Measurements from ENCODE around the gene ELL.

The ELL gene

DNA sequence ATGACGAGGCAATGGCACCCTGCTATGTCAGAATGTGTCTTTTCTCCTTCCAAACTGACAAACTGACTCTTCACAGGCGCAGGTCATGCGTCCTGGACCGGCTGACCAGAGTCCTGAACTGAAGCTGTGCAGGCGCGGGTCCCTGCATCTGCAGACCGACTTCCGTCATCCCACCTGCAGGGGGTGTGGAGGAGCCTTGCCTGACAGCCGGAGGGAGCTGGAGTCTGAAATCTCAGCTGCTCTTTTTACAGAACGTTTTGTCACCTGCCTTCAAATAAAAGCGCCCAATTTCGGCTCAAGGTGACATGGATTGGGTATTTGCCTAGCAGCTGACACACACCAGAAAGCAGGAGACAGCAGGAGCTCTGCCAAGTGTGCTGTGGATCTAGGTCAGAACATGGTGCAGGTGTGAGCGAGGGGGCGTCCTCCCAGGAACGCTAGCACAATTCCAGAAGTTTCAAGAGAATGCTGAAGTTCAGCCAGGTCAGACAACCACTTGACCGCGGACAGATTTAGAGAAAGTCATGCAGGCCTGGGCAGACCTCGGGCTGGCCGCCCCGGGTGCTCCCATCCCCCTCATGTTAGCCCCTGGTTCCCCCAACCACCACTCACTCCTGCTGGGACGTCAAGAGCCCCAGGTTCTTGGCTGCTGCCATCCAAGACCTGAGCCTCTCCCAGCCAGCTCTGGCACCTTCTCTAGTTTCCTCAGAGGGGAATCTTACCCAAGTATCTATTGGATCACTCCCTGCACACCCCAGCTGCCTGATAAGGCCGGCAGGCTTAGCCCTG is 32.8 kb downstream of the ELL start:
- no peak for DNase-seq (ENCODE audit: low read depth in 2 of 2)

DNA sequence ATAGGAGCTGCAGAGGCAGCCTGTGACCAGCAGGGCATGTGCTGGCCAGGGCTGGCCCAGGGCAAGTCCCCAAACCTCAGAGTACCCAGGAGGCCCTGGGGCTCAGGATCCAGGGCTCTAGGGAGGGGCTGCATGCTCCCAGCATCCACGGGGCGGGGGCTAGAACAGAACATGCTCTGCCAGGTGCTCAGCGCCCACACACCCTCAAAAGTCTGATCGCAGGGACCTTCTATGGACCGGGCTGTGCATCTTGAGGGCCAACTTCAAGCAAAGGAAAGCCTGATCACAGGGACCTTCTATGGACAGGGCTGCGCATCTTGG is 33.5 kb downstream of the ELL start:
- no peak for DNase-seq (ENCODE audit: low read depth in 2 of 2)

DNA sequence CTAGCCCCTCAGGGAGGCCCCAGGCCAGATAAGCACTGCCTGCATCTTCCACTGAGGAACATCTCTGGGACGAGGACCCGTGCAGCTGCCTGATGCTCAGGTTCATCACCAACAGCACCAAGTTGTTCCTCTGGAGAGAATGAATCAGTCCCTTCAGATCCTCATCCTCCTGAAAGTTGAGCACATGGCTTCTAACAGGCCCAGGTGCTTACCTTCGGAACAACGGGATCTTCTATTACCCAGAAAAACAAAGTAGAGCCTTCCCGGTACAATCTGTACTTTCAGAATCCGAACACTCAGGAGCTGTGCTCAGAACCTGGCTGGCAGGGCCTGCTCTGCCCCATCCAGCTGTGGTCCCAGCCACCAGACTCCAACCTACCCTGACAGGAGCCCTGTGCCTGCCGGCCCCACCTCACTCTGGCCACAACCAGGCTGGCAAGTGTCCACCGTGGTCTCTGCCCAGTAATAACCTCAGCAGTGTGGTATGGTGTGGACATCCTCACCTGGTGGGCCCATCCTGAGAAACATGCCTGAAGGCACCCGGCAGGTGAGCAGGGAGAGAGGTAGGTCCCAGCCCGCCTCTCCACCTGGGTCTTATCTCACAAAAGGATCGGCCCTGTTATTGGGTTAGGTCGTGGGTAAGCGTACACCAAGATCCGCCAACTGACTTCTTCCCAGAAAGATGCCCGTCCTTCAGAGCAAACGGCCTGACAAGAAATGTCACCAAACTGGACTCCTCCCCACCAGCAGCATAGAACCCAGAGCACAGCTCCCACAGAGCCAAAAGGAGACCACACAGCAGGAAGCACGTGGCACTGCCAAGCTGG is 34.1 kb downstream of the ELL start:
- no peak for DNase-seq (ENCODE audit: low read depth in 2 of 2)

DNA sequence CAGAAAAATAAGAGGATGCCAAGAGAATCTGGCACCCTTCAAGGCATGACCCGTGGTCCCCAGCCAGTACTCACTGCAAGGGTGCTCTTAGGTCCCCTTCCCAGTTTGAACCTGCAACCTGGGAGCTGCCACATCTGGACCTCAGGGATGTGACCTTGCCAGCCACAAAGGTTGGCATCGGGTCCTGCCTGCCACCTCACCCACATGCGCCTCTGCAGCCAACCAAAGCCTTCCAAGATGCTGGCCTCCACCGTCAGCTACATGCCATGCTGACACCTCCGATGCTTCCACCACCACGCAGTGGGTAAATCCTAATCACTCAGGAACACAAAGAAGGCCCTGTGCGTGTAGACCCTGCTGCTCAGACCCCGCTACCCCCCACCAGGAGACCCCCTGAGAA is 35.1 kb downstream of the ELL start:
- no peak for DNase-seq (ENCODE audit: low read depth in 2 of 2)

DNA sequence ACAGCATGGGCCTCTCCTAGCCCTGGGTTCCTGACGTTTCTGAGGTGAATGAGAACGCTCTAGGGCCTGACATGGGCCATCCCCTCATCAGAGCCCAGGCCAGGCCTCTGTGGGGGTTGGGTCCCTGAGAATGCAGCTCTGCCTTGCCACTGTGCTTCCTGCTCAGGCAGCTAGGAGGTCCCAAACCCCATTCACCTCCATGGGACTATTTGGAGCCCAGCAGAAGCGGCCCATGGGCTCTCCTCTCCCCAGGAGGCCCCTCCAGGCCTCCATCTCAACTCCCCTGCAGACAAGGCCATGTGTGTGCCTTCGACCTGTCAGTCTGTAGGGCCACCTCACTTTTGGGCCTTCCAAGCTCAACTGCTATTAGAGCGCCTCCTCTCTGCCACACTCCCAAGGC is 36.9 kb downstream of the ELL start:
- DNase-seq (ENCODE audit: low read depth in 2 of 2), result no peak

DNA sequence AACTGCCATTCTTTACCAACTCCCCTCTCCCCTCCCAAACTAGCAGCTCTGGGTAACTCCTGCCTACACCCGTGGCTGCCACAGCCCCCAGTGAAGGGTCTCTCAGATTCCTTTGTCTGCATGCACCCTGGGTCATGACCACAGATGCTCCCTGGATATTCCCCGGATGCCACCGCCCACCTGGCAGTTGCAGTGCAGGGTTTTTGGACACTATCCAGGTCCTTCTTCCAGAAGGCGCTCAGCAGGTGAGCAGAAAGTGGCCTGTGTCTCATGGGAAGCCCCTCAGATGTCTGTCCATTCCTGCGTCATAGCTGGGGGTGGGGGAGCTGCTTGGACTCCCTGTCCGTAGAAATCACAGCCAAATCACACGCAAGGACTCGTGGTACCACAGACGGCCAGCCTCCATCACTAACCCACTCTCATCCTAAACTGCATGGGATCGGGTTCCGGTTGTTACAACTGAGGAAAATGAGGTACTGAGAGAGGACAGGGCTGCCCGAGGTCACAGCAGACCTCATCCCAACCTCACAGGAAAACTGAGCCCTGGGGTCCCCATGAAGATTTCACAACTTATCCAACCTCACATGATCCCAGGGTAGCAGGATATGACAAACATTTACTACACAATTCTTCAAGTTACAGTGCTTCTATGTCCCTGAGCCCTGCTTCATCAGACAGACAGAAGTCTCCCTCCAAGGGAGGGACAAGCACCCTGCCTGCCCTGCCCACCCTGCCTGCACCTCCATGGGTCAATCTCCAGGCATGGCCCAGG is 38.6 kb downstream of the ELL start:
- no peak for DNase-seq (ENCODE audit: low read depth in 2 of 2)

DNA sequence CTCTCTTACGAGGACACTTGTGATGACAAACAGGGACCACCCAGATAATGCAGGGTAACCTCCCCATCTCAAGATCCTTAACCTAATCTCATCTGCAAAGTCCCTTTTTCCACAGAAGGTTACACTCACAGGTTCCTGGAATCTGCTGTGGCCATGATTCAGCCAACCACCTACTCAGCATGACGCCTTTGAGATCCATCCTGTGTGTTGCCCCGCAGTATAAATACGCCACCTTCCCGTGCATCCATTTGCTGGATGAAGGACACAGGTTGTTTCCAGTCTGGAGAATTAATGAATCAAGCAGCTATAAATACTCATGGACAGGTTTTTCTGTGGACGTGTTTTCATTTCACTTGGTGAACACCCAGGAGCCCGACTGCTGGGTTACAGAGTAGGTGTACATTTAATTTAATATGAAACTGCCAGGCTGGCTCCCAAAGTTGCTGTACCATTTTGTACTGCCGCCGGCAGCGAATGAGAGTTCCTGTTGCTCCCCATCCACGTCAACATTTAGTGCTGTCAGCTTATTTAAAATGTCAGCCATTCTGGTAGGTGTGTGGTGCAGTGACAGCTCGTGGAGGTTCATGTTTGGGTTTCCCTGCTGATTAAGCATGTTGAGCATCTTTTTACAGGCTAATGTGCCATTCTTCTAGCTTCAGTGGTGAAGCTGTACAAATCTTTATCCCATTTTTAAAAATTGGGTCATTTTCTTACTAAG is 40.2 kb downstream of the ELL start:
- no peak for DNase-seq (ENCODE audit: low read depth in 2 of 2)

DNA sequence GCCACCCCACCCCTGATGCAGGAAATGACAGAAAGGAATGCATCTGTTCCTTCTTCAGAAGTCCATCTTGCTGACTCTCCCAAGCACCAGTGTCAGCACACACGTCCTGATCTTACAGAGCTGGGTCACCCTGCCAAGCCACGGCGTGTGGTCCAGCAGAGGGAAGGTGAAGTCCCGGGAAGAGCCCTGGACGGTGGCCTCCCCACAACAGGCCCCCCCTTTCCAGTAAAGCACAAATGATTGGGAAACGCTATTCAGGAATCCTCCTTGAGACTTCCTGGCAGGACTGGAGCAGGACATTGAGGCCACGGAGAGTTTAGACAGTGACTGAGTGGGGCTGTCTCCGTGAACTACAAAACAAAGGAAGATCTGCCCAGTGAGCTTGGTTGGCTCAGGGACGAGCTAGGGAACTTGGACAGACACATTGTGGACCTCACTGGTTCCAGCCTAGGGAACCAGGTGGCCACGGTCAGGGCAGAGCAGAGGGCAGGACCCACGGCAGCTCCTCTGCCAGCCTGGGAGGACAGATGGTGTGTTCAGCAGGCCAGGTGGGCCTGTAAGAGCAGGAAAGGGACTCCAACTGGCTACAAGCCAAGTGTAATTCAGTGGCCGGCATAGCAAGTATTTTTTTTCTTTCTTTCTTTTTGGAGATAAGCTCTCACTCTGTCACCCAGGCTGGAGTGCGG is 41.7 kb downstream of the ELL start:
- no peak for DNase-seq (ENCODE audit: low read depth in 2 of 2)

DNA sequence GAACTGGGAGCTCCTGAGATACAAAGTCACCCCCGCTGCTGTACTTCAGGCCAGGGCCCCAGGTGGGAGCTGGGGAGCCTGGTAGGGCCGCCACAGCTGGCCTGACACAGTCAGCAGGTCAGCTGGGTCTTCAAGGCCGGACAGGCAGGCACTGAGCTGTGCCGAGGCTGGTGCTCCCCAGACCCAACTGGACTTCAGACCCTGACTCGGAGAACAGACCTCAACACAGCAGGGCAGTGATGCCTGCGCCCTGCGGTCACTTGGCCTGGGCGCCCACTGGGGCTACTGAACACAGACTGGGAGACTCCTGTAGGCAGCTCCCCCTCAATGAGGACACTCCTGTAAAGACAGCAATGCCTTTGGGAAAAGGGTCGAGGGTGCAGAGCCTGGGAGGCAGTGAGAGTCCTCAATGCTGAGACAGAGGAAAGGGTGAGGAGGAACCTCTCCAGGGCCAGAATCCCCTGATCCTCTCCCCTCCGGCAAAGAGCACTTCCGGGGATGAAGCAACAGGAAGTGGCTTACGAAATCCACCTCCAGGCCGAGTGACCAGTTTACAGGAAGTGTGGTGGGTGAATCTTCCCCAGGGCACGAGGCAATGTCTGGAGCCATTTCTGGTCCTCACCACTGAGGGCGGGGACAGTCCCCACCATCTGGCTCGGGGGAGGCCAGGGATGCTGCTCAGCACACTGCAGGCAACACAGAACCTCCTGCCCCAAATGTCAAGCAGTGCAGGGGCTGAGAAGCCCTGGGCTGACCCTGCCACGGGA is 43.1 kb downstream of the ELL start:
- DNase-seq (ENCODE audit: low read depth in 2 of 2), result no peak

DNA sequence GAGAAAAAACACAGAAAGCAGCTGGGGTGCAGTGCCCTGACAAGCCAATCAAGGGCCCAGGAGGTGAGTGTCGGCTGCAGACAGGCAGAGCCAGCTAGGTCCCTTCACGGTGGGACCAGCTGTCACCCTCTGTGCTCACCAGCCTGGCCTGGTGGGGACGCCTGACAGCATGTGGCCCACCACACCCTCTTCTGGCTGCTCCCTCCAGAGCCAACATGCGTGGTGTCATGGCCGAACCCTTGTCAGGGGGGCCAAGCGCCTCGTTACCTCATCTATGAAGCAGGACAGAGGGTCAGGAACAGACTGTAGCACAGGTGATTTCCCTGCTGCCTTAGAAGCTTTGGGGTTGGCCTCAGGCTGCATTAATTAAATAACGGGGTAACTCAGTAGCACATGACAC is 43.9 kb downstream of the ELL start:
- DNase-seq (ENCODE audit: low read depth in 2 of 2), result no peak

DNA sequence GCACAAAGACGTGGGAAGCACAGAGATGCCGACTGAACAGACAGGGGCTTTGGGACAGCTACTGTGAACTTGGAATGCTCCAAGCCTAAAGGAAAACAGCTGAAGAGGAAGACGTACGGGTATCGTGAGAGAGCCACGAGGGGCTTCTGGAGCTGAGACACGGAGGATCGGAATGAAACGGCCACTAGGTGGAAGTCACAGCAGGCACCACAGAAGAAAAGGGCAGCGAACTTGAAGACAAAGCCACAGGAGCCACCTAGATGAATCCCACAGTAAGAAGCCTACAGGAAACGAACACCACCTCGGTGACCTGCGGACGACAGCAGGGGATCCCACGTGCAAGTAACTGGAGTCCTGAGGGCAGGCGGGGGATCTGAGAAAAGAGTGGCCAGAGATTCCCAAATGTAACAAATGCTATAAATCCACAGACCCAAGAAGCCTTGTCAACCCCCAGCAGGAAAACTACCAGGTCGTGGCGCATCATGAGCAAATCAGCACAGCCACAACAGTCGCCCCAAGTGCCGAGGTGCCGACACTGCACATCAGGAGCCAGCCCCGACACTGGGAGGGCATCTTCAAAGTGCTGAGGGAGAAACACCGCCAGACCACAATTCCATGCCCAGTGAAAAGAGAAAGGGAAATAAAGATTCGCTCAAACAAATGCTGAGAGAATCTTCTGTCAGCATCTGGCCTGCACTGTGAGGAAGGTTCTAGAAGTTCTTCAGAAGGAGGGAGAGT is 44.7 kb downstream of the ELL start:
- no peak for DNase-seq (ENCODE audit: low read depth in 2 of 2)

DNA sequence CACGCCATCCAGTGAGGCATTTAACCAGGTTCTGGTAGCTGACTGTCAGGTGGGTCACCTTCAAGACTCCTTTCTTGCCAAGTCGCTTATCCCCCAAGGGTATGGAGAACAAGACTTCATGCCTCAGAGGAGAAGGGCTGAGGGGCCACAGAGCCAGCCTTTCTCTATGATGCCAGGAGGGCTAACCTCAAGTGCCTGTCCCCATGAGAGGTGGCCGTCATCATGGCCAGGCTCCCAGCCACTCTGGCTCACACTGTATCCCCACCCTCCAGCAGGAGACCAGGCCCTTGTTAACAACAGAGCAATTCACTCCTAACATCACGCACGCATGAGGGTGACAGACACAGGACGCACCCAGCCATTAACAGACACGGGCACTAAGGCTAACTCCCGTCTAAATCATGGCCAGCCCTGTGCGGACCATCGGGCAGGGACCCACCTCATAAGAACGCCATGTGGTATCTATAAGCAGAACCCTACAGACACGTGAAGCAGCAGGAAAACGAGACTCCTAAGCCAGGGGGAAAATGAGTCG is 45.3 kb downstream of the ELL start:
- no peak for DNase-seq (ENCODE audit: low read depth in 2 of 2)

DNA sequence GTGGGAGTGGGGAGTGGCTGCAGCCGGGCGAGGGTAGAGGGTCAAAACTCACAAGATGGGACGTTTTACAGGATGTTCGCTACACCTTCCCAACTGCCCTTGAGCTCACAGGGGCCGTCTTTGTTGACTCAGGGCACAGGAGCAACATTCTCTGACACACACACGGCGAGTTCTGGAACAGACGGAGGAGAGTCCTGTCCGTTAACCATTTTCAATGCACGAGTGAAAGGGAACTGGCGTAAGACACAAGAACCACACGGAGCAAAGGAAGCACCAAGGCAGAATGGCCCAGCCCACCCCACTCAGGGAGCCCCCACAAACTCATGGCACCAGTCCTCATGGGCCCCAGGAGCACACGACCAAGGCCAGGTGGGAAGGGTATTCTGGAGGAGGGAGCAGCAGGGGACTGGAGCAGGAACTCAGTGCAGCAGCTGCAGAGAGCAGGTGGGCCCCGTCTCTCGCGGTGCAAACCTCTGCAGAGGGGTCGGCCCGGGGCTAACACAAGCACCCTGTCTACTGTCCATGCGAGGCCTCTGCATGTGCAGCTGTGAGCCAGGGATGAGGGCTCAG is 46.0 kb downstream of the ELL start:
- DNase-seq (ENCODE audit: low read depth in 2 of 2), result no peak

DNA sequence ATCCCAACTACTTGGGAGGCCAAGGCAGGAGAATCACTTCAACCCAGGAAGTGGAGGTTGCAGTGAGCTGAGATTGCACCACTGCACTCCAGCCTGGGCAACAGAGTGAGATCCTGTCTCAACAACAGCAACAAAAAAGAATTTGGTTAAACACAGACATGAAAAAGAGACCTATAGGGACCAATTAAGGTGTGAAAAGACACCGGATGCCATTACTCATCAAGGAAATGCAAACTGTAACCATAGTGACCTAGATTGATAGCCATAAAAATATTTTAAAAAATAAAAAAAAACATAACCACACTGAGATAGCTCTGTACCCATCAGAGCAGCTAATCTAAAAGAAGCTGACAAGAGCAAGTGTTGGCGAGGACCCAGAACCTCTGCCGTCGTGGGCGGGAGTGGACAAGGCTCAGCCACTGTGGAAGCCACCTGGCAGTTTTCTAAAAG is 46.8 kb downstream of the ELL start:
- no peak for DNase-seq (ENCODE audit: low read depth in 2 of 2)

DNA sequence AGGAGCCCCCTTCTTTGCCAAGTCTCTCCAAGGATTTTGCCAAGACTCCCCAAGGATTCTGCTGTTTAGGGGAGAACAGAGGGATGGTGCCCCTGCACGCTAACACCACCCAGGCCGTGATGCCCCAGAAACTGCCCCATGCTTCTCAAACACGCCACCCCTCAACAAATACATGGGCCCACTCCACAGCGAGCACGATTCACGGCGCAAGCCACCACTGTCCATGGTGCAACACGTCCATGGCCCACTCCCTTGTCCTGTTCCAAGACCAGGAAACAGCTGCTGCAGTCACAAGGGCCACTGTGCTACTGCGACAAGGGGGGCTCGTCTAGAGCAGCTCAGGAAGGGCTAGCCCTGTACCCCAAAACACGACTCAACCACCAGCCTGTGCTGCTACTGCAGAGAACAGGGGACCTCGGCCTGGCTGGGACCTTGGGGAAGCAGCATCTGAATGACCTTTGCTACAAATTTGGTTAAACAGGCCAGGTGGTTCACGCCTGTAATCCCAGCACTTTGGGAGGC is 47.4 kb downstream of the ELL start:
- DNase-seq (ENCODE audit: low read depth in 2 of 2), result no peak

DNA sequence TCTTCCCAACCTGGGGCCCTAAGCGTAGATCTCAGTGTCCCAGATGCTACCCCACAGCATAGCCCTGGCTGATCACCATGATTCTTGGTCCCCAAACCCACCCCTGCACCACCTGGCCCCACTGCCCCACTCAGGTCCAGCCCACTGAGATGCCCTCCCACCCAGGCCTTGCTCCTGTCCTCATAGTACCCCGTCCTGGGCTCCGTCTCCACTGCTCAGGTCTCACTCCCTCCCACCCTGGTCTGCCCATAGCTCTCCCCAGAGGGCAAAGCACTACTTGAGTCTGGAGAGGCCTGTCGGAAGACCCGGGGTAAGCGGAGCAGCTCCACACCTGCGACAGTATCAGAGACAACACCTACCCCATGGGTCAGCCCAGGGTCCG is 48.2 kb downstream of the ELL start:
- DNase-seq (ENCODE audit: low read depth in 2 of 2), result no peak

DNA sequence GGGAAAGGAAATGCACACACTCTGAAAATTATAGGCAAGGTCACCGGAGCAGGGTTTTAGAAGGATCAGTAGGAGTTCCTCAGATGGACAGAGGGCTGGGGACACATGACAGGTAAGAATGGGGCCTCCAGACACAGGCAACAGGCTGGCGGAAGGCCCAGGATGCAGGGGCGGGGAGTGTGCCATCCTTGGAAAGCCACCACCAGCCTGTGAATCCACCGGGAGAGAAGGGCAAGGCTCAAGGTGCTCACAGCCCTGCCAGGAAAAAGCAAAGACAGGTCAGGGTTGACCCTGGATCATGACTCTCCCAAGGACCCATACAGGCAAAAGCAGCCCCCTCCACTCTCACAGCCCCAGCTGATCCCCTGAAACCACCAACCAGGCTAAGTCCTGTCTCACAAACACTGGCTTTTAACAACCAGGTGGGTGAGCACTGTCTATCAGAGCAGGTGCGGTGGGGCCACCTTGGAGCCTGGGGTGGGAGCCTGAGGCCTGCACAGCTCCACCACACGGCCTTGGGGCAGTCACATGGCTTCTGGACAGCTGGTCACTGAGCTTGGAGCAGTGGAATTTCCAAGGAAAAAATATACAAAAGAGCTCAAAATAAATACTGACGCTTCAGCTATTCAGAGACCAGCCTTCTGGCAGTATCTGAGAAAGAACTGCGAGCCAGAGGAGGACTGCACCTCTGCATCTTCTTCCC is 48.7 kb downstream of the ELL start:
- DNase-seq (ENCODE audit: low read depth in 2 of 2), result no peak

DNA sequence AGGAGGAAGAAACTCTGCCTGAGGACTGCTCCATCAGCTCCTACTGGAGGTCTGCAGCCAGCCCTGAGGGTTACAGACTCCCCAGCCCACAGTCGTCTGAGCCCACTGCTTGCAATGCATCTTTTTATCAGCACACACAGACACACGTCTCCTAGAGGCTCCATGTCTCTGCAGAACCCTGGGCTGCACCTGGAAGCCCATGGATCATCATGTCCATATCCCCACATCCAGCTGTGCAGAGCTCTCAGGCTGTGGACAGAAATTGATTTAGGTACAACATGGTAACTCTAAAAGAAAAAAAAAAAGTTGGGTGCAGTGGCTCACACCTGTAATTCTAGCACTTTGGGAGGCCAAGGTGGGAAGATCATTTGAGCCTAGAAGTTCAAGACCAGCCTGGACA is 51.1 kb downstream of the ELL start:
- no peak for DNase-seq (ENCODE audit: low read depth in 2 of 2)
